IMR-90 (cell line): ENCODE measurements around the gene SPDEF. TPM values are rescaled to one million over a fixed set of nuclear protein-coding genes. Genes with fewer than 3 reads are reported as not detected.

Experiments
- ATAC-seq: fragments of 200-7000 bp; cut with Tn5 transposase; 2 replicates; pipeline ENCODE4 v1.9.1; 2020; ENCODE audit warnings: low read depth, mild to moderate bottlenecking, moderate library complexity
- BruUV-seq: library from RNA; stranded (reverse); fragments of 400-500 nt; replicated peaks from 2 replicates; lab custom pipeline; 2021; lab: Mats Ljungman, UMichigan
- CTCF ChIA-PET: fragments of 300-600 bp; formaldehyde crosslinking; extraction: SDS; loops from one replicate; lab custom pipeline; 2021; ENCODE audit warnings: antibody characterized with exemption; lab: Yijun Ruan, JAX
- POLR2A ChIA-PET: fragments of 300-600 bp; sonication (Branson Sonifier 250); formaldehyde crosslinking; loops from one replicate; lab custom pipeline; 2022; ENCODE audit warnings: antibody characterized with exemption; ENCODE audit not compliant: unreplicated experiment; lab: Charles Lee
- DNase-seq: peaks from one replicate; pipeline ENCODE4 v3.0.0; 2013
- H2AFZ ChIP-seq: replicated peaks from 2 replicates; pipeline ENCODE3; 2013; ENCODE audit warnings: low read length, mild to moderate bottlenecking; ENCODE audit not compliant: poor library complexity
- H2AK5ac ChIP-seq: 2 replicates; pipeline ENCODE4 v1.6.1; 2013; ENCODE audit warnings: low read depth, low read length, inconsistent platforms
- H2AK9ac ChIP-seq: replicated peaks from 2 replicates; pipeline ENCODE3; 2013; ENCODE audit warnings: mild to moderate bottlenecking, low read depth, low read length, moderate library complexity; ENCODE audit not compliant: poor library complexity
- H2BK120ac ChIP-seq: 2 replicates; pipeline ENCODE4 v1.6.1; 2013; ENCODE audit warnings: low read depth, low read length, inconsistent platforms
- H2BK15ac ChIP-seq: 3 replicates; pipeline ENCODE4 v1.6.1; 2013; ENCODE audit warnings: low read depth, low read length, inconsistent platforms
- H2BK20ac ChIP-seq: 2 replicates; pipeline ENCODE4 v1.6.1; 2013; ENCODE audit warnings: low read depth, mild to moderate bottlenecking, inconsistent platforms, low read length, moderate library complexity
- H2BK5ac ChIP-seq: 2 replicates; pipeline ENCODE4 v1.6.1; 2013; ENCODE audit warnings: mild to moderate bottlenecking, low read depth, low read length, inconsistent platforms; ENCODE audit not compliant: poor library complexity, severe bottlenecking
- H3K14ac ChIP-seq: replicated peaks from 2 replicates; pipeline ENCODE4 v1.6.1; 2013; ENCODE audit warnings: low read depth, low read length, inconsistent platforms
- H3K18ac ChIP-seq: 2 replicates; pipeline ENCODE4 v1.6.1; 2013; ENCODE audit warnings: low read depth, low read length, control low read depth
- H3K23ac ChIP-seq: 2 replicates; pipeline ENCODE4 v1.6.1; 2013; ENCODE audit warnings: low read depth, low read length, inconsistent platforms
- H3K27ac ChIP-seq: 2 replicates; pipeline ENCODE4 v1.5.1; 2013; ENCODE audit warnings: mild to moderate bottlenecking, control low read depth, low read length; ENCODE audit not compliant: insufficient read depth
- H3K27me3 ChIP-seq: 2 replicates; pipeline ENCODE4 v1.6.1; 2013; ENCODE audit warnings: low read length; ENCODE audit not compliant: control insufficient read depth, insufficient read depth
- H3K36me3 ChIP-seq: 2 replicates; pipeline ENCODE4 v1.6.1; 2013; ENCODE audit warnings: low read length, mixed read lengths; ENCODE audit not compliant: control insufficient read depth, insufficient read depth
- H3K4ac ChIP-seq: 2 replicates; pipeline ENCODE4 v1.6.1; 2013; ENCODE audit warnings: low read depth, low read length, inconsistent platforms
- H3K4me1 ChIP-seq: 2 replicates; pipeline ENCODE4 v1.6.1; 2013; ENCODE audit warnings: low read length, mixed read lengths; ENCODE audit not compliant: control insufficient read depth, insufficient read depth
- H3K4me2 ChIP-seq: 2 replicates; pipeline ENCODE4 v1.6.1; 2013; ENCODE audit warnings: low read depth, mild to moderate bottlenecking, control low read depth, low read length, moderate library complexity
- H3K4me3 ChIP-seq: 2 replicates; pipeline ENCODE4 v1.5.1; 2013; ENCODE audit warnings: low read depth, mild to moderate bottlenecking, control low read depth, low read length, moderate library complexity; ENCODE audit not compliant: insufficient read depth
- H3K56ac ChIP-seq: 2 replicates; pipeline ENCODE4 v1.6.1; 2013; ENCODE audit warnings: low read length, inconsistent platforms; ENCODE audit not compliant: insufficient read depth; ENCODE audit errors: extremely low read depth
- H3K79me1 ChIP-seq, 2 experiments: 2 replicates each; pipeline ENCODE4 v1.6.1; 2013; ENCODE audit warnings: low read length in 2 of 2, inconsistent platforms in 1 of 2, low read depth in 1 of 2
- H3K9ac ChIP-seq: 2 replicates; pipeline ENCODE4 v1.6.1; 2013; ENCODE audit warnings: low read depth, low read length, control low read depth
- H3K9me1 ChIP-seq: 2 replicates; pipeline ENCODE4 v1.6.1; 2013; ENCODE audit warnings: low read length, inconsistent platforms; ENCODE audit not compliant: insufficient read depth
- H3K9me3 ChIP-seq: 2 replicates; pipeline ENCODE4 v1.6.1; 2013; ENCODE audit warnings: low read length; ENCODE audit not compliant: control insufficient read depth, insufficient read depth
- H4K20me1 ChIP-seq: 2 replicates; pipeline ENCODE4 v1.6.1; 2013; ENCODE audit warnings: low read length, inconsistent platforms; ENCODE audit not compliant: insufficient read depth
- H4K5ac ChIP-seq: 2 replicates; pipeline ENCODE4 v1.6.1; 2013; ENCODE audit warnings: mild to moderate bottlenecking, low read depth, low read length, control low read depth
- H4K8ac ChIP-seq, 2 experiments: 2 replicates each; pipeline ENCODE4 v1.6.1; 2013; ENCODE audit warnings: low read depth in 2 of 2, low read length in 2 of 2, control low read depth in 1 of 2, inconsistent platforms in 1 of 2
- H4K91ac ChIP-seq: 2 replicates; pipeline ENCODE4 v1.6.1; 2013; ENCODE audit warnings: low read depth, low read length, inconsistent platforms; ENCODE audit not compliant: insufficient read depth
- BHLHE40 ChIP-seq: fragments of 150-350 bp; IDR thresholded peaks from 2 replicates; pipeline ENCODE4 v1.6.1; 2016; ENCODE audit warnings: mild to moderate bottlenecking, low read depth, low read length
- CEBPB ChIP-seq: IDR thresholded peaks from 2 replicates; pipeline ENCODE4 v1.6.1; 2012; ENCODE audit warnings: low read depth, low read length, improper control_type of control experiment
- ELK1 ChIP-seq: fragments of 150-350 bp; IDR thresholded peaks from 2 replicates; pipeline ENCODE4 v1.6.1; 2016; ENCODE audit warnings: low read depth, mild to moderate bottlenecking, low read length, moderate library complexity, borderline replicate concordance
- FOS ChIP-seq: fragments of 150-350 bp; IDR thresholded peaks from 2 replicates; pipeline ENCODE4 v1.6.1; 2016; ENCODE audit warnings: low read depth, low read length
- MAFK ChIP-seq: IDR thresholded peaks from 2 replicates; pipeline ENCODE4 v1.6.1; 2012; ENCODE audit warnings: low read depth, low read length, improper control_type of control experiment
- MXI1 ChIP-seq: IDR thresholded peaks from 2 replicates; pipeline ENCODE4 v1.6.1; 2012; ENCODE audit warnings: low read depth, mild to moderate bottlenecking, low read length, moderate library complexity, borderline replicate concordance
- NFE2L2 ChIP-seq: fragments of 150-350 bp; IDR thresholded peaks from 2 replicates; pipeline ENCODE4 v1.6.1; 2016; ENCODE audit warnings: low read depth, mild to moderate bottlenecking, low read length
- POLR2A ChIP-seq: IDR thresholded peaks from 2 replicates; pipeline ENCODE4 v1.6.1; 2012; ENCODE audit warnings: mild to moderate bottlenecking, low read depth, low read length
- RAD21 ChIP-seq: IDR thresholded peaks from 2 replicates; pipeline ENCODE4 v1.6.1; 2012; ENCODE audit warnings: low read length, improper control_type of control experiment
- RCOR1 ChIP-seq: IDR thresholded peaks from 2 replicates; pipeline ENCODE4 v1.6.1; 2012; ENCODE audit warnings: mild to moderate bottlenecking, low read length, improper control_type of control experiment; ENCODE audit not compliant: insufficient replicate concordance
- SMC3 ChIP-seq: fragments of 150-350 bp; IDR thresholded peaks from 2 replicates; pipeline ENCODE4 v1.6.1; 2016; ENCODE audit warnings: low read depth, mild to moderate bottlenecking, antibody characterized with exemption, low read length, moderate library complexity
- USF2 ChIP-seq: fragments of 150-350 bp; IDR thresholded peaks from 2 replicates; pipeline ENCODE4 v1.6.1; 2017; ENCODE audit warnings: mild to moderate bottlenecking, antibody characterized with exemption, low read length, low read depth
- WGBS, 2 experiments: methylation state at CpG; one replicate each; pipeline versions ENCODE4 v1.1.5 to v1.1.7; 2013; ENCODE audit warnings: missing lambda C conversion rate in 2 of 2; ENCODE audit not compliant: insufficient read length in 1 of 2; ENCODE audit errors: extremely low coverage in 2 of 2; 5-methylcytosine and 5-hydroxymethylcytosine counted together
- dilution Hi-C: fragments of 300-500 bp; cut with HindIII; formaldehyde crosslinking; loops from one replicate; pipeline ENCODE4 v1.14.3; 2018; ENCODE audit warnings: low sequenced_read_pairs; ENCODE audit not compliant: unreplicated experiment
- in situ Hi-C: fragments of 300-500 bp; cut with MboI; formaldehyde crosslinking; loops from 3 replicates; pipeline ENCODE4 v1.14.3; 2019; ENCODE audit warnings: low sequenced_read_pairs, inconsistent platforms, mixed read lengths
- intact Hi-C: fragments of 100-400 bp; cut with micrococcal nuclease; formaldehyde crosslinking; loops from 2 replicates; pipeline ENCODE4 v1.10.0; 2022
- polyA plus RNA-seq, 3 experiments: library from polyadenylated mRNA; depleted of rRNA; stranded (reverse); fragments of >200 nt; gene quantifications; 2 replicates each; pipeline ENCODE4 v1.2.3, GENCODE V29; 2012; ENCODE audit warnings: low replicate concordance in 1 of 3
- total RNA-seq: library from RNA; depleted of rRNA; stranded (reverse); fragments of >200 nt; gene quantifications from 2 replicates; pipeline ENCODE4 v1.2.3, GENCODE V29; 2012

SPDEF gene
- total and polyA plus RNA-seq, 2 of the 4 experiments (the other 2 are of a cell fraction) = 0.05 TPM; not detected in 1

- no peak for TF ChIP-seq USF2
These were observed 12.4 kb upstream of the SPDEF start (continued) for GRCh38 chr6:34568341-34569201.

GRCh38 chr6:34566830-34567546 lies 10.9 kb upstream of the SPDEF start:
- H2AK5ac ChIP-seq = no peak overlapping the region
- no peak overlapping the region for H3K56ac ChIP-seq
- no peak overlapping the region for H3K23ac ChIP-seq
- peak overlapping the region; percentile 15 for H2AFZ ChIP-seq
- H2BK120ac ChIP-seq = no peak overlapping the region
- H3K4me3 ChIP-seq = no peak overlapping the region
- in situ Hi-C loops (no loop called here), dilution Hi-C loops (no loop called here), intact Hi-C loops (no loop called here)
- H4K91ac ChIP-seq = no peak overlapping the region
- H3K79me1 ChIP-seq = no peaks in the 10 kb centered on the region
- H3K18ac ChIP-seq = no peak overlapping the region
- H3K27ac ChIP-seq = no peak overlapping the region
- H4K8ac ChIP-seq = no peak overlapping the region
- no peak overlapping the region for H2BK15ac ChIP-seq
- H3K9me3 ChIP-seq = no peaks in the 10 kb centered on the region
- ATAC-seq (no peak), DNase-seq (no peak)
- no peak overlapping the region for H3K14ac ChIP-seq
- H3K9me1 ChIP-seq = no peaks in the 10 kb centered on the region
- no peak overlapping the region for H2AK9ac ChIP-seq
- no peak overlapping the region for H3K9ac ChIP-seq
- peaks cover 2% of the 10 kb centered on the region; the same call in 1 of the 2 replicates for H3K27me3 ChIP-seq
- no peaks in the 10 kb centered on the region for H4K20me1 ChIP-seq
- H3K4ac ChIP-seq = no peak overlapping the region
- H3K36me3 ChIP-seq = no peaks in the 10 kb centered on the region
- H4K5ac ChIP-seq = no peak overlapping the region
- BruUV-seq = no TSS peak
- 60% methylated on average over 1 of the region's 14 CpGs; no CpG with 5 or more reads in 1 of the 2 experiments for WGBS, 2 experiments
- H2BK5ac ChIP-seq = no peak overlapping the region
- no peak overlapping the region for H3K4me2 ChIP-seq
- POLR2A ChIA-PET = no interaction called here
- H2BK20ac ChIP-seq = no peak overlapping the region
- H3K4me1 ChIP-seq = no peaks in the 10 kb centered on the region
- CTCF ChIA-PET = interaction anchor here (1.0 kb wide), 1 partner anchor 14 kb away, joined by 3 read pairs; no protein-coding TSS in a partner anchor
- no peak for TF ChIP-seq CEBPB
- TF ChIP-seq POLR2A = no peak
- TF ChIP-seq MXI1 = no peak
- no peak for TF ChIP-seq RCOR1
- TF ChIP-seq SMC3 = no peak
- no peak for TF ChIP-seq NFE2L2
- TF ChIP-seq FOS = no peak
- TF ChIP-seq ELK1 = no peak
- no peak for TF ChIP-seq MAFK
- TF ChIP-seq USF2 = no peak
- no peak for TF ChIP-seq BHLHE40
- no peak for TF ChIP-seq RAD21
